Glomerular visceral epithelial cell (primary cell): ENCODE measurements around the gene BNC2.

Source experiments
- DNase-seq: peaks from one replicate; pipeline ENCODE4 v3.0.0-alpha.2; 2016; ENCODE audit errors: extremely low spot score

BNC2 gene

DNA sequence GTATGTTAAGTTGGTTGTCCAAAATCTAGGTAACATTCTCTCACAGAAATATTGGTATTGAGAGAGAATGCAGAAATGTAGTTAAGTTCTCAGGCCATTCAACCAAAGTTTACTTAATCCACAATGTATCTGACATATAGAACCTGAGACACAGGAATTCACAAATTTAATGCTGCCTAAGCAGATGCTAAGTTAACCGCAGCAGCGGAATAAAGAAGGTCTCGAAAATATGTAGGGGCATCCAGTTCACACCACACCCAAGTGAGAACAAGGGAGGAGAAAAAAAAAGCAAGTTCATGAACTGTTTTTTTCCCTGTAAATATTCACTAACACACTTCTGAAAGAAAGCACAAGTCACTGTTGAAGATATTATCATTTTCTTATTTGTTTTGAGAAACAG lies 194.0 kb downstream of the BNC2 start:
- no peak for DNase-seq

DNA sequence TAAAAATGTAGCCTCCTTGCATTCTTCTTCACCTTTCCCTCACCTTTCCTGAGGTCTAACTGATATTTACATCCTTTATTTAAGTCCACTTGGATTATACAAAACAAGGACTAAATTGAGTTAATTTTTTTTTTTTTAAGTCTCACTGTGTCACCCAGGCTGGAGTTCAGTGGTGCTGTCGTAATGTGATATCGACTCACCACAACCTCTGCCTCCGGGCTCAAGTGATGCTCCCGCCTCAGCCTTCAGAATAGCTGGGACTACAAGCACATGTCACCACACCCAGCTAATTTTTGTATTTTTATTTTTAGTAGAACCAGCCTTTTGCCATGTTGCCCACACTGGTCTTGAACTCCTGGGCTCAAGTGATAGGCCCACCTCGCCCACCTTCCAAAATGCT lies 195.3 kb downstream of the BNC2 start:
- no peak for DNase-seq

DNA sequence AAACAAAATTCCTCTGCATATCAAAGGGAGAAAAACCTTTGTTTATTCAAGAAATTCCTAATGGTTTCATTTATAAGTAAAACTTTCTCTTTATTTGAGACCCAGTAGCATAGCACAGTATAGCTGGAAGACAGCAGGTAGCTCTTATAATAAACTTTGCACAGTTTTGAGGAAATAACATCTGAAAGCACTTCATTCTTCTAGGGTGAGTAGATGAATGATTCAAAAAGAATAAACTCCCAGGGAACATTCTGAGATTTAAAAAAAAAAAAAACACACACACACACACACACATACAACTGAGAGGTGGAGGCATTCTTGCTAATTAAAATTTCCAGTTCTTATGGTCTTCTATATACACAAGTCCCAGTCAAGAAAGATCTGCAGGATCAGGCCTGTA lies 197.3 kb downstream of the BNC2 start:
- DNase-seq, result no peak

DNA sequence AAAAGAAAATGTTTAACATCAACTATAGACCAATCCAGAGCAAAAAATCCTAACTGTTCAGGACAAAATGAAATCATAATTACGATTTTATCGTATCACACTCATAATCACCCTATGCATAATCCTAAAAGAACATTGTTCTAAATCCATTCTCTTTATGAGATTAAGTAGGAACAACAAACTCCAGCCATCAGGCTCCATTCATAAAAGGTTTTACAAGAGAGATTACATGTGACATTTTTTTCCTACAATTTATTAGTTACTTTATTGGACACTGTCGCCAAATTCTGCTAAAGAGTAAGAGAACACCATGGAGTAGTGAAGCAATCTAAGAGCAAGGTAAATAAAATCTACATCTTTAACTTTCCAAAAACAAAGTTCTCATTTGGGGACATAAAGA lies 198.0 kb downstream of the BNC2 start:
- no peak for DNase-seq

DNA sequence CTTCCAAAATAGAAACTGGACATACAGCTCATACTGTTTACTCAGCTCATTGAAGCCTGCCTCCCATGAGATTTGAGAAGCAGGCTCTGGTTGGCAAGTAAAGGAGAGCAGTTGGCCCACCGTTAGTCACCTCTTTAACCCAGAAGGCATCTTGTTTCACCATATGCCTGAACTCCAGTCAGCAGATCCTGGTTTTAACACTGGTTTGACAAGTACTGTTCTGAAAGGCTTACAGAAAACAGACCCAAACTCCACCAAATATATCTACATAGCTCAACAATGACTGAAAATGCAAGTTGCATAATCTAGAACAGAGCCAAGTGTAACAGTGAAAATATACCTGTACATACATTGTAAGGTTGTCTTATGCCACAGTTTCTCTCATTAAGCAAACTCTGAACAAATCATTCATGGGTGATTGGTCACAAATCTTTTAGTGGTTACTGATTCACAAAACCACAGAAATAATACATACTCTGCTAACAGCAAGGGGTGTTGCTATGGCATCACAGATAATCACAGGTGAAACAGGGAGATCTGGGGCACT lies 198.8 kb downstream of the BNC2 start:
- DNase-seq, result peak; percentile 90

DNA sequence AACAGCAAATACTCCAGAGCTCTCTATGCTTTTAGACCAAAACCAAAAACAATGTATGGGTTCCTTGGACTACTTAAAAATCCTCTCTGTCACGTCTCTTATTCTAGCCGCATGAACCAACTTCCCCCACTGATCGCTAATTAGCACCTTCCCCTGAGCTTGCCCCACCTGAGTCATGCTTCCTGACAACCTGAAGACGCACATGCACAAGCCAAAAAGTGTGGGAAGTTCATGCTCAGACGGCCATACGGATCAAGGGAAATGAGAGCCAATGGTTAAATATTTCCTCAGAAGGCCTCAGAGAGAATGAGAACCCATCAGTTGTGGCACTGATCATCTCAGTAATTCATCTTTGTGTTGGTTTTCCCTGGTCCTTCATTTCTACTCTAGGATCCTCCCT lies 199.7 kb downstream of the BNC2 start:
- DNase-seq, result peak; percentile 43

DNA sequence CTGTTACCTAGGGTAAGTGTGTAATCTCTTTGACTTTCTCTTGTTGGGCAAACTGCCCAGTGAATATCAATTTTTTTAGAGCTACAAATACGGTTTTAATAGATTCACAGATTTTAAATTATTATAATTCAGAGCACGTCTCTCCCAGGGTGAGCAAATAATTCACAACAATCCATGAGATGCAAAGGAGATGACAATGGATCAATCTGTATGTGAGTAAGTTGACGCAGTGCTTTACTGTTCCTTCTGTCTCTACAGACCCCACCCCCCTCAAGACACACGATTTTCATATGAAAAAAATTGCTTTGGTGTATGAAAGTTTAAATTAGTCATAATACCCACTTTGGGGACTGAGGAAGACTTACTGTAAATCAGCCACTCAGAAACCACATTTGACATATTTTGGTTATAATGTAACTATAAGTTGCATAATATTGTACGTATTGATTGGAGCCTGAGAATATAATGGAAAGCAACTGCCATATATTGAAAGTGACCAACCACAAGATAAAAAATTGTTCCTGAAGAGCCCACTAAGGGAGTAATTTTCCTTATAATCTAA lies 201.7 kb downstream of the BNC2 start:
- DNase-seq, result peak; percentile 34

DNA sequence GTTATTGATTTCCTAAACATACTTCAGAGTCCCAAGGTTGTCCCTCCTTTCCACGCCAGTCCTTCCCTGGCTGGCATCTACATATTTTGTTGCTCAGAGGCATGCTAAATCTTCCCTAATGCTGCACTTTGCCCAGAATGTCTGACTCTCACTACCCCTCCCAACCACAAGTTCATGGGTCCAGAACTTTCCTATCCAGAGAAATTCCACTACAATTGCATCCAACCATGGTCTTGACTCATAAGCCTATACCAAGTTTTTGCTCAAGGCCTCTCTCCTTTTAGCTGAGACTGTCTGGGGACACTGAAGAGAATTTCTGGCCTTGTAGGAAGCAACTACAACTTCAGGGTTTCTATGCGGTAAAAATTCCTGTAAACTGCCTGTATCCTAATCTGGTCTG lies 206.3 kb downstream of the BNC2 start:
- DNase-seq, result peak; percentile 75

DNA sequence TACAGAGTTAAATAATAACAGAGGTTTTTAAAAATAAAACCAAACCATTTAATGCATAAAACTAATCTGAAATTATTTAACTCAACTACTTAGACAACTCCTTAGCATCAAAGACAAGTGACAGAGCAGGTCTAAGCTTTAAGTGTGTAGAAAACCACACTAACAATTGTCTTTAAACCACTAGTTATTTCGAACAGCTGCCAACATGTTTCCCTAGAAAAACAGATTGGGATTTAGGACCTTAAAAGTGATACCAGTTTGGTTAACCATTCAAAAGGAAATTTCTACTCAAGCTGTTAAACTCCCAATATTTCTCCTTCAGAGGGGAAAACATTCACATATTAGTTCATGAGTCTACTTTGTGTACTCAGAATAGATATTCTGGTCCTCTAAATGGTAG lies 208.7 kb downstream of the BNC2 start:
- no peak for DNase-seq

DNA sequence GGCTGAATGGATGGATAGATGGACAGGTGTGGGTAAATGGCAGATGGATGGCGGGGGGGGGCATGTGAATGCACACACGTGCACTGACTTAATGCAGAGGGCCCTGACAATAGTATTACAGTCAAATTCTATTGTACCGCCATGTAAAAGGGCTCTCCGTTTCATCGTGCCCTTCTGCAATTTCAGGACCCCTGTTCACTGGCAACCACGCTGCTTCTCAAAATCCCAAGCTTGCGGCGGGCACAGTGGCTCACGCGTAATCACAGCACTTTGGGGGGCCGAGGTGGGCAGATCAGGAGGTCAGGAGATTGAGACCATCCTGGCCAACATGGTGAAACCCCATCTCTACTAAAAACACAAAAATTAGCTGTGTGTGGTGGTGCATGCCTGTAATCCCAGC lies 211.4 kb downstream of the BNC2 start:
- no peak for DNase-seq

DNA sequence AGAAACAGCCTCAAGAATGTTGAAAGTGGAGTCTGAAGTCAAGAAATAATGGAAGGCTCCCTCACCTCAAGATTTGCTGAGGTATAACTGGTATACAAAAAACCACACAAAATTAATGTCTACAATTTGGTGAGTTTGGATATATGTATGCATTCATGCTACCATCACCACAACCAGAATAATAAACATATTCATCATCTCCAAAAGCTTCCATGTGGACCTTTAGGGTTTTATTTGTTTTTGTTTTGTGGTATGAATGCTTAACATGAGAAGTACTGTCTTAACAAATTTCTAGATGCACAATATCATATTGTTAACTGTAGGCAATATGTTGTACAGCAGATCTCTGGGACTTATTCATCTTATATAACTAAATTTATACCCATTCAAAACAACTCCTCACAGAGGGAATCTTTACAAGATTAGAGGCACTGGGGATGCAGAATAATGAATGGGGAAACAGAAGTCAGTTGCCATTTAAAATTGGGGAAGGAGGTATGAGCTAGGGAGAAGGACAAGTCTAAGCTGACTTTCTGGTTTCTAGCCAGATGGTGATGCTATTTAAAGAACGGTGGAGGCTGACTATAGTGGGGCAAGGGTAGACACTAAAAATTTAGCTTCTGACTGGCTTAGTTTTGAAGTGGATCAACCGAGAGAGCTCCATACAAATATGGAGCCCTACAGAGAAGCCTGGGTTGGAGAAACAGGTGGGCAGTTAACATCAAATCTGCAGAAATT lies 213.9 kb downstream of the BNC2 start:
- DNase-seq, result no peak

DNA sequence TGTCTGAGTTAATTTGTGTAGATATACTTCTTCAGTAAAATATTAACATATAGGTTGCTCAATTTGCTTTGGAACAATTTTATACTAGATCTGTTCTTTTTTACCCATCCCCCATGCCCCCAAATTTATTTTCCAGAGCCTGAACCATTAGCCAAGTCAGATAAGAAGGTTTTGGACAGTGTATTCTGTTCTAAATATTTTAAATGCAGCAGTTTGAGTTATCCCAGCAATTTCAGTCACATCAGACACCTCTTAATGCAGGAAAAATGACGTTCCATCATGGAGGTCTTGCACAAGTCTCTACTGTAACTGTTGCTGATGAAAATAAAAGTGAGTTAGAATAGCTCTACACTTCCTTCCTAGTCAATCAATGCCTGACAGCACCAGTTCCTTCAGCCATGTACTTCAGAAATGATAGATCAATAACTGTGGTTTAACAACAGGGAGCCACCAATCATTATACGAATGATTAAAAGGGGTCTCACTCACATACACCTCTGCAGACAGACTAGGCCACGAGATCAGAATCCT lies 215.8 kb downstream of the BNC2 start:
- no peak for DNase-seq

DNA sequence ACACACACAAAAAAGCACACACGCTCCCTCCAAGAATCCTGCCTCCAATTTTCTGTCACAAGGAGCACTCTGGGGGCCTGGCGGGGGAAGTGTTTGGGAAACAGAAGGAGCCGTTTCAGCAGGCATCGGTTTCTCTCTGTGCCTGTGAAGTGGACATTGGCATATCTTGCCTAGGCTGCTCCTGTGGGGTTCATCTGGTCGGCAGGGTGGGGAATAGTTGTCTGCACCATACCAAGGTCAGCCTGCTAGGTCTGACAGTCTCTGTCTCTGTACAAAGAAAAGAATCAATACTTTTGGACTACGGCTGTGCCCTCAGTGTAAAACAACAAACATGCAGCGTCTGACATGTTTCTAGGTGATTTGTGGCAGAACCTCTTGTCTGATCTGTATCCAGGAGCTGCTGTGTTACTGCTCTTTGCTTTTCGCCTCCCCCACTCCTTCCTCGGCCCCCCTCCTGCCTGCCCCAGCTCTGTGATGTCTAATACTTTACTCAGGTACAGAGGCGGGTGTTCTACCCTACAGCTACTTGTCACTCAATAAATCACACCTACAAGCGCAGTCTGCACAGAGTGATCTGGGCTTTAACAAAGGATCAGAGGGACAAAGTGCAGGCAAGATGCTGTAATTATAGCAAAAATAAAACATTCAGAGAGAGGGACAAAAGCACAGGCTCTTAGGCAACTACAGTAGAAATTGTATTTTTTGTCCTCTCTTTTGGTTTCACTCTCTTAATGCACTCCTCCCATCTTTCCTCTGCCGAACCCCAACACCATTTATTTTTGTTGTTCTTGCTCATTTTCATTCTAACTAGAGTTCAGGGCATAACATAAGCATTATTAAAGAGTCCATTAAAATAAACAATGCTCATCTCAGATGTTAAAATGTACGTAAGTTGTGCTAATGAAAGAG lies 216.7 kb downstream of the BNC2 start:
- DNase-seq, result peak; percentile 25

DNA sequence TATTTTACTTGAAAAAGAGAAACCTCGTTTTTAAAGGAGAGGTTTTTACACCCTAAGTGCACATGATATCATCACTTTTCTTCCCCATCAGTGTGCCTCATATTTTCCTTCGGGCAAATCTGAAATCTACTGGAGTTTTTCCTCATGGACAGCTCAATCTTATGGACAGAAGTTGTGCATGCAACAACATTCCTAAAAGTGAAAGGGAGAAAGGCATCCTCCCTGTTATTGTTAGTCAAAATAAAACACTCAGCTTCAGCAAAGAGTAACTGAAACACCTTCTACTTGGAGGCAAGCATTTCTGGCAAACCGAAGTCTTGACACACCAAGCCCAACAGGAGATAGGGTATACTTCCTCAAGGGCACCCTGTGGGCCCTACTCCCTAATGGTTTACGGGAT lies 217.9 kb downstream of the BNC2 start:
- DNase-seq, result no peak

DNA sequence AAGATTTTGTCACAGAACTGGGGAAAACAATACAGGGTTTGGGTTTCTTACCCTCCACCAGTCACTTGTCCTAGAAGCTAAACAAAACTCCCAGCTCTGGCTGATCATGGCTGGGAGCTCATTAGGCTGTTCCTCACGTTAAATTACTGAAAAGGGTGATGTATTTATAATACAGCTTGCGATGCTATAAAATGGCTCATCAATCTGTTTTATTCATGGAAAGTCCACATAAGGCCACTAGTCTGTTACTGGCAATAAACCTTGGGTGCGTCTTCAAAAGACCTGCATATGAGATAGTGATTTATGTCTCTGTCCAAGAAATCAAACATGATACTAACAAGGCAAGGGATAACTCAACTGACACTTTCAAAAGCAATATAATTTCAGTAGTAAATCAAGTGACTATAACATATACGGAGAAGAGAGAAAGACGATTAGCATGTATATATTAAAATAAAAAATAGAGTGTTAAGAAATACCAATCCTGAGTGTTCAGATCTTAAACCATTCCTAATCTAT lies 219.0 kb downstream of the BNC2 start:
- no peak for DNase-seq

DNA sequence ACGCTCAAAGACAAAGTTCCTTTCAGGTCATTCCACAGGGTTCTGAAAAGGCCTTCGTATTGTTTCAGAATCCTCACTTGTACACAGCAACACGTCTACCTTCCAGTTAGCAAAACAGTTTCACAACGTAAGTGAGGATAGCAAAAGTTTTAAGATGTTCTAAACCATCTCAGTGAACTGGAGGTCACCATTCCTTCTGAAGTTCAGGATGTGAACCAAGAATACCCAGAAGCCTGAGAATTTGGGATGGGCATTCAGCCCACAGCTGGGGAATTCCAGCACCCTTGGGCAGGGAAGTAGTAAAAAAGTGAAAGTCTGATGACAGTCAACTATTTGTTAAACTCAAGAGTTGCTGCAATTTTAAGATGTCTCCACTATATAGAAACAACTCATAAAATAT lies 224.5 kb downstream of the BNC2 start:
- no peak for DNase-seq

DNA sequence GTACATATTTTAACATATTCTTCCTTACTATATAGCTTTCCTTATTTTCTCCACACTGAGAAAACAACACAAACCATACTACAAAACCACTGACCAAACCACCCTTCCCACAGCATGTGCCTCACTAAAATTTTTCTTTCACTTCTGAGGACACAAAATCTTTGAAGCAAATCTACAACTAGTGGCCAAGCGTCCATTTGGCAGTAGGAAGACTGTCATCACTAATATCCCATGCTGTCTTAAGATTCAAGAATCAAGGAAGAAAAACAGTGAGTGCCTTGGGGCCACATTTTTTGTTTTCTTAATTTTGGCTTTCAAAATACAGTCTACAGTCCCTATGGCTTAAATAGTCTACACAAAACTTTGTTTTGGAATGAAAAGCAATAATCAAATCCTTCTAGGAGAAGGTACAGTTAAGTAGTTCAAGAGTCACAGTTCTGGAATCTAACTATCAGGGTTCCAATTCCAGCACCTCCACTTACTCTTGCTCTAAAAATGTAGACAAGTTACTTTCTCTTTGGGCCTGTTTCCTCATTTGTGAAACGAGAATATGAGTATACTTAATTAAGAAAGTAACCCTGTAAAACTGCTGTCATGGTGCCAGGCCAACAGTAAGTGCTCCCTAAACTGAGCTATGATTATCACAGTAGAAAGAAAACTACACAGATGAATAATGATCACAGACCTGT lies 227.9 kb downstream of the BNC2 start:
- no peak for DNase-seq

DNA sequence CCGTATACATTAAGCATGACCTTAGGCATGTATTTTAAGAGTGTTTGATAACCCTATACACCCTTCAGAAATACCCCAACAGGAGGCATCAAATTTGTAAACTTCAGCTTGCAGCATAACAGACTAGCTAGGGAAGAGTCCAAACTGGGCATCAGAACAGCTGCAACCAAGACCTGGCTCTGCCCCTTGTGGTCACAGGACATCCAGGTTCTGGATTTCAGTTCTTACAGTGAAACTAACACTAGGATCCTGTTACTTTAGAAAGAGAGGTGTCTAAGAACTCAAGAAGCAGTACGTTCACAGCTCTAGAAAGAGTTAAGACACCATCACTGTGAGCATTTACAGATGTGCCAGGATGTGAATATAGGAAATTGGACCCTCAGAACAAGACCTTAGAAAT lies 229.8 kb downstream of the BNC2 start:
- DNase-seq, result peak; percentile 44

DNA sequence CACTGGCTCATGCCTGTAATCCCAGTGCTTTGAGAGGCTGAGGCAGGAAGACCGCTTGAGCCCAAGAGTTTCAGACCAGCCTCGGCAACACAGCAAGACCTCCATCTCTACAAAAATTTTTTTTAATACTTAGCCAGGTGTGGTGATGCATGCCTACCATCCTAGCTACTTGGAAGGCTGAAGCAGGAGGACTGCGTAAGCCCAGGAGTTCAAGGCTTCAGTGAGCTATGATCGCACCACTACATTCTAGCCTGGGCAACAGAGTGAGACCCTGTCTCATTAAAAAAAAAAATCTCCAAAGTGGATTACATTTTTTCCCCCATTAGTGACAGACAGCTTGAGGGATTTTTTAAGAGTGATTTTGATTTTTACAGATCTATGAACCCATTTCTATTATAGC lies 230.8 kb downstream of the BNC2 start:
- DNase-seq, result no peak

DNA sequence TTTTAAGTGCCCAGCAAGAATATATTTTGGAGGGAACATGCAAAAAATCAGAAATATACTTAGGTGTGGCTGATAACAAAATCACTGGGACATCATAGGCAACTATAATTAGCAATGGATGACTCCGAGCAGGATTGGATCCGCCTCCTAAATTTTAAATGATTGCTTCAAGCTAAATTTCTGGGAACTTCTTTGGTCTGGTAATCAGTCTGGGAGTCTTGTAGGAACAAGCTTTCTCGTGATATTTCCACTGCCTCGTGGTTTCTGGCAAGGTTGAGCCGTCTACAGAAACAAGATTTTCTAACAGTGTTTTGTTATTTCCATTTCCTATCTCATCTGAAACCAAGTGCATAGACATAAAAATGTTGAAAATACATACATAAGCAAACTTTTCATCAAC lies 232.6 kb downstream of the BNC2 start:
- no peak for DNase-seq

DNA sequence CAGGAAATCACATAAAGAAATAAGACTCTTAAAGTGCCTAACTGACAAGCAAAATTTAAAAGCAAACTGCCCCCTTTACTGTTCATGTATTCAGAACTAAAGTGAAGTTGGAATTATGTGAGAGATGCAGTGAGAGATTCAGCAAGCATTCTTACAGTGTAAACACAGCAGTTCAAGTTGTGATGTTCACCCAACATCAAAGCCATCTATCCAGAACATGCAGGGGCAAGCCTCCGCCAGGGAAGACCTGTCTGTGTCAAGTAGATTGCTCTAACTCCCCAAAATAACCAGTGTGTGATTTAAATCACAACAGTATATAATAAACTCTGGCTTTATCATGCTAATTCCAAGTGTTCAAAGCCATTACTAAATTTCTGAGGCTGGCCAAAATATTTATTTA lies 233.3 kb downstream of the BNC2 start:
- DNase-seq, result no peak

DNA sequence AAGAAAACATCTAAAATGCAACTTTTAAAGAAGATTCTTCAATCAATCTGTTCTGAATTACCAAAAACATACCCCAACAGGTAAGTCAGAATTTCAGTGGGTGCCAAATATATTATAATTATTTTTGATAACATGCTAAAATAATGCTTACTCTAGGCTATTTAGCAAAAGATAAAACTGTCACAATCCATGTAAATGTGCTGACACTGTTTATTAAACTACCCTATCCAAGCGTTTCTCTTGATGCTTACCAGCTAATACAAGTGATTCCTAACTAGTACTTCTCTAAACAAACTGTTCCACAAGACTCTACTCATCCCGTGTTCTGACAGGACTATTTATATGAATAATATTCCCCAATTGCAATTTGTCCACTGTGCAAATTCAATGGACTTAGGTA lies 236.7 kb downstream of the BNC2 start:
- DNase-seq, result no peak
